Endometrial microvascular endothelial cells (primary cell): ENCODE results near the gene MPHOSPH6. TPM values are rescaled to one million over a fixed set of nuclear protein-coding genes. Genes with fewer than 3 reads are reported as not detected.
"Not testable (repeated sequence)": the region's sequence is repeated elsewhere in the genome, so short reads cannot be mapped to it uniquely, and the experiment has no call there.

Source experiments
- in situ Hi-C: cut with HindIII; loops from 2 replicates; pipeline ENCODE4 v1.10.0; 2017; ENCODE audit warnings: low sequenced_read_pairs, low pct_unique_long_range_greater_than_20kb; ENCODE audit errors: inconsistent ontology term
- total RNA-seq: library from RNA; depleted of rRNA; stranded (reverse); fragments of >200 nt; gene quantifications from one replicate; pipeline ENCODE4 v1.2.3, GENCODE V29; 2015; ENCODE audit errors: inconsistent ontology term

MPHOSPH6 gene
- total RNA-seq, 1 donor from 2014 or later, result 62.7 TPM

DNA sequence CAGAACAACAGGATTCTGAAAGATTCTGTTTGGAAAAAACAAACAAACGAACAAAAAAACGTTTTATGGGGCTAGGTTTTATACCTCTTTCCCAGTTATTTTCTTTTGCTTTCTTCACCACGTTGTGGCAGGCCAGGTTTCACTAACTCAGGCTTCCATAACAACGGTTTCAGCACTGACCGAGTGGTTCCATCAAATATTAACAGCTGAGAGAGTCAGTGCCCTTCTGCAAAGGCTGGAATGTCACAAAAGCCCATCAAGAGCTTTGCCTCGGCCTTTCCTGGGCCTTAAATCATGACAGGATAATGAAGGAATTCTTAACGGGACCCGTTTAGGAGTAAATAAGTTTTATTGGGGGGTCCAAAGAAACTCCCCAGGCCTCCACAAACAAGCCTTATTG is 34.2 kb downstream of the MPHOSPH6 start:
- in situ Hi-C loops, result no loop called here

DNA sequence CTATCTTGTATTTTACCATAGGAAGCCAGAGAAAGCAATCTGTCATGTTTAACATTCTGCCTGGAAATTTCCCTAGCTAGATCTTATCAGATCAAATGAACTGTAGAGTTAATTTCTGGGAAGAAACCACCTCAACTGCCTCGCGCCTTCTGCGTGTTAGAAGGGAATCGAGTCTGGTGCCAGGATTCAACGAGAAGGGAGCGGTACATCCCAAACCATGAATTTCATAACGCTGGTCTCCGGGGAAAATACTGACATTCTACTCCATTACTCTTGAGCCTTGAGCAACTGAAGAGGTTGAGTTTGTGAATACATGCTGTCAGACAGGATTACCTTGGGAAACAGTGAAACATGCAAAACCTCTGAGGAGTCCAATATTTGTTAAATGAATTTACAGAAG is 35.2 kb downstream of the MPHOSPH6 start:
- in situ Hi-C loops, result no loop called here

DNA sequence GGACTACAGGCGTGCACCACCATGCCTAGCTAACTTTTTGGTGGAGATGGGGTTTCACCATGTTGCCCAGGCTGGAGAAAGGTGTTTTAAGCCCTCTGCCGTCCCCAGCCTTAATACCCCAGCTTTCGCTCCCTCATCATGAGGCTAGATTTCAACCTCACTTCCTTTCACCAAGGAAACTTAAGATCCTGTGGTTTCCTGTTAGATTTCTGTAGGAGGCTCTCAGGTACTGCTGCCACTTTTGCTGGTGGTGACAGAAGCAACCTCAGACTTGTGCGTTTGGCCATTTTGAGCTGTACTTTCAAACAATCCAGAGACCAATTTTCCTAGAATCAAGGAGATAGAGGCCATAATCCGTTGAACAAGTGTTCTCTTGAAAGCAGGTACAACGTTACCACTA is 36.2 kb downstream of the MPHOSPH6 start:
- in situ Hi-C loops, result no loop called here

DNA sequence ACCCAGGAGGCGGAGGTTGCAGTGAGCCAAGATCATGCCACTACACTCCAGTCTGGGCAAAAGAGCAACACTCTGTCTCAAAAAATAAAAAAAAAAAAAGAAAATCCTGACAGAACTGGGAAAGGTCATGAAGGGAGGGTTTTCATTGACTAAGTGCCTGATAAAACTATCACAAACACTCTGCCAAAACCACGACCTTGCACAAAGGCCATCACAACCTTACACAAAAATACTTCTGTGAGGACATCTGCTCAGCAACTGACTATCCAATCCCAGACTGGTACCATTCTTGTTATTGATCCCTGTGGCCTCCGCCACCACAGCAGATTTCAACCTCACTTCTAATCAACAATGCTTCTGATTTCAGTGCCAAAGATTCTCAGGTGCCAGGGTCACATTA is 40.1 kb downstream of the MPHOSPH6 start:
- in situ Hi-C loops, result no loop called here

DNA sequence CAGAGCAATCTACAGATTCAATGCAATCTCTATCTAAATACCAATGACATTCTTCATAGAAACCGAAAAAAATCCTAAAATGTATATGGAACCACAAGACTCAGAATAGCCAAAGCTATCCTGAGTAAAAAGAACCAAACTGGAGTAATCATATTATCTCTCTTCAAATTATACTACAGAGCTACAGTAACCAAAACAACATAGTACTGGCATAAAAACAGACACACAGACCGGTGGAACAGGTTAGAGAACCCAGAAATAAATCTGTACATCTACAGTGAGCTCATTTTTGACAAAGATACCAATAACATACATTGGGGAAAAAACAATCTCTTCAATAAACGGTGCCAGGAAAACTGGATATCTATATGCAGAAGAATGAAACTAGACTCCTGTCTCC is 45.4 kb downstream of the MPHOSPH6 start:
- in situ Hi-C loops, result no loop called here

DNA sequence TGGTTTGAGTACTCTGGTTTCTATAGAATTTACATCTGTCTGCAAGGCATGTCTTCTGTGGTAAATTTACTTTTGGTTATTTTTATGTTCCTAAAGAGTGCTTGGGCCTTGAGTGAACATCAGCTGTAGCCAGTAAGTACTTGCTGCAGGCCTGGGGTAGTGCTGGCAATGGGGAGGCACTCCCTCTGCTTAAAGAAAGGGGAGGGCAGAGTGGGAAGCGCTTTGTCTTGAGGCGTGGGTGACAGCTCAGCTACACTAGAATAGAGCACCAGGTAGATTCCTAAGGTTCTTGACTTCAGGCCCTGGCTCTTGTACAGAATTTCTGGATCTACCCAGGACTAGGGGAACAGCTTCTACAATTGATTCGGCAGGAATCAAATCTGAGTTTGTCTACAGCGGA is 50.6 kb downstream of the MPHOSPH6 start:
- in situ Hi-C loops, result no loop called here

DNA sequence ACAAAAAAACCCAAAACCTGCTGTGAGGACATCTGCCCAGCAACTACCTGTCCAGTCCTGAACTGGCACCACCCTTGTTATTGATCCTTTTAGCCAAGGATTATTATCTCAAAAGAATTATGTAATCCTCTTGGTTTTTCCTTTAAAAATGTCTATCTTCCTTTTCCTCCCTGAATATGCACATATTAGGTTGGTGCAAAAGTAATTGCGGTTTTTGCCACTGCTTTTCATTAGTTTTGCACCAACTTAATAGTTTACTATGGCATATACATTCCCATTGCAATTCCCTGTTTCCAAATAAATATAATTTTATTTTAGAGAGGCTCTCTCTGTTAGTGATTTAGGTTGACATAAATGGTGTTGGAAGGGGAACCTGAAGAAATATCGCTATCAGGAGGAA is 51.3 kb downstream of the MPHOSPH6 start:
- in situ Hi-C loops, result no loop called here

DNA sequence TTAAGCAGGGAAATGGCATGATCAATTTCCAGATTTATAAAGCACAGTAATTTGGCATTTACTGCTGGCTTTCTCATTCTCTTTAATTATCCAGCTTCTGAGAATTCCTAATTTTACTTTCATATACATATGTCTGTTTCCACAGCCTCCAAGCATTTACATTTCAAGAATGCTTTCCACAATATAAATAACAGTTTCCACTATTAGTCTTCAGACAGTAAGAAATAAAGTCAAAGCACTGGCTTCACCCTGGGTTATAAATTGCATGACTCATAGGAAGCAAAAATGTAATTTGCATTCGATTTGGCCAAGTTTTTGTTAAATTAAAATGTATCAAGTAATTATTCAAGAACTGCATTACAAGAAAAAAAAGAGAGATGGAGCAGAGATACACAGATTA is 53.5 kb downstream of the MPHOSPH6 start:
- in situ Hi-C loops, result no loop called here

DNA sequence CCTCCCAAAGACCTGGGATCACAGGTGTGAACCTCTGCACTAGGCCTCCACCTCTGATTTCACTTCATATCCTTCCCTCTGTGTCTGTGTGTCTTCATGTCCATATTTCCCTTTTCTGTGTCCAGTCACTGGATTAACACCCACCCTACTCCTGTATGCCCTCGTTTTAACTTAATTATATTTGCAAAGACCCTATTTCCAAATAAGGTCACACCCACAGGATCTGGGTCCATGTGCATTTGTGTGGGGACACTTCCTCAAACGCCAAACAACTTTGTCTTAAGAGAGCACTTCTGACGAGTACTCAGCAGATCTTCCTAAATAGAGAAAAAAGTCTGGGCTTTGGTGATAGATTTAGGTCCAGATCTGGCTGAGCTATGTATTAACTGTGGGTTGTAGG is 56.3 kb downstream of the MPHOSPH6 start:
- in situ Hi-C loops, result no loop called here

DNA sequence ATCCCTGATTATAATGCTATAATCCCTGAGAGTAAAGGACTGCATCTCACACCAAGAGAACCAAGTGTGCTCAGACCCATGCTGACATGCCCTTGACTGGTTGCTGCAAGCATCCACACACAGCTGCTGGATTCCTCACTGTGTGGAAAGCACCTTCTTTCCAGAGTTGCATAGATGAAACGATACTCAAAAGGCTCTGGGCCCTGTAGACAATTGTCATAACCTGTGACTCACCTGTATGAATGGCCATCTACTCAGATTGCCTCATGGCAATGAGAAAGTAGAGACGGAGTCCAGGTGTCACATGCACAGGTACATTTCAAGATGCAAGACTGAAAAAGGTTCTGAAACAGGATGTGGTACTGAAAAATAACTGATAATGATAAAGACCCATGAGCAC is 58.1 kb downstream of the MPHOSPH6 start:
- in situ Hi-C loops, result no loop called here

DNA sequence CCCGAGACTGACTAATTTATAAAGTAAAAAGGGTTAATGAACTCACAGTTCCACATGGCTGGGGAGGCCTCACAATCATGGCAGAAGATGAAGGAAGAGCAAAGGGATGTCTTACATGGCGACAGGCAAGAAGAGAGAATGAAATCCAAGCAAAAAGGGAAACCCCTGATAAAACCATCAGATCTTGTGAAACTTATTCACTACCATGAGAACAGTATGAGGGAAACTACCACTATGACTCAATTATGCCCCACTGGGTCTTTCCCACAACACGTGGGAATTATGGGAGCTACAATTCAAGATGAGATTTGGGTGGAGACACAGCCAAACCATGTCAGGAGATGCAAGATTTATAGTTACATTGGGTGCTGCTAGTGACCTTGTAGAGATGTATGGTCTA is 60.8 kb downstream of the MPHOSPH6 start:
- in situ Hi-C loops, result not testable (repeated sequence)

DNA sequence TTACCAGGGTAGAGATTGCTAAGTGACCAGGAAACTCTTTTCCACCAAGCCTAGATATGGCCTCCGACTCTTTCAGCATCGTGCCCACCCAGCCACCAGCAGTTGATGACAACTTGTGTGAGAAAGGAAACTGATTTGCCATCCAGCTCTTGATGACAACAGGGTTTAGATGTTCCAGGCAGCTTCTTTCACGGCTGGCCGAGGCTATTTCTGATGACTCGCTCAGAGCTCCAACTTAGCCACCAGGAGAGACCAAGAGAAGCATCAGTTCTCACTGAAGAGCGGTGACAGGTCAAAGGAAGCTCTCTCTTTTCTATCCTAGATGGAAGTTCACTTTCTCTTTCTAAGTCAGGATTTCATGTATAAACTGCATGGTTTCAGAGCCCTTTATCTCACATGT is 61.2 kb downstream of the MPHOSPH6 start:
- in situ Hi-C loops, result no loop called here

DNA sequence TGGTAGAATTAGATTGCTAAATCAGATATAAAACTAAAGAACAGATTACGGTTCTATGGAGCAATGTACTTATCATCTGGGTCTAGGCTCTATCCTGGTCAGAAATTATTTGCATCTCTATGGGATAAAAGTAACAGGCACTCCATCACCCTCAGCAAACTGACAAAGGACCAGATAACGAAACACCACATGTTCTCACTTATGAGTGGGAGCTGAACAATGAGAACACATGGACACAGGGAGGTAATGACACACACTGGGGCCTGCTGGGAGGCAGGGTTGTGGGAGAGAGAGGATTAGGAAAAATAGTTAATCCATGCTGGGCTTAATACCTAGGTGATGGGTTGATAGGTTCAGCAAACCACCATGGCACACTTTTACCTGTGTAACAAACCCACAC is 61.9 kb downstream of the MPHOSPH6 start:
- in situ Hi-C loops, result no loop called here

DNA sequence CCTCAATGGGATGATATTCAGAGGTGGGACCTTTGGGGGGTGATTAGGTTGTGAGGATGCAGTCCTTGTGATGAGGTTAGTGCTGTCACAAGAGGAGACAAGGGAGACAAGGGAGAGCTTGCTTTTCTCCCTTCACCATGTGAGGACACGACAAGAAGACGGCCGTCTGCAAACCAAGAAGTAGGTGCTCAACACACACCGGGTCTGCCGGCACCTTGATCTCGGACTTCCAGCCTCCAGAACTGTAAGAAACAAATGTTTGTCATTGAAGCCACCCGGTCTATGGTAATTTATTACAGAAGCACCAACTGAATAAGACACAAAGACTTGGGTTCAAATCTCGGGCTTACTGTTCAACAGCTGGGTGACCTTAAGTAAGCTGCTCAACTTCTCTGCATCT is 64.9 kb downstream of the MPHOSPH6 start:
- in situ Hi-C loops, result no loop called here

Other genes starting within 250 kb of the MPHOSPH6 start
- 16.2 TPM for gene SDR42E1, start 158.8 kb downstream of the MPHOSPH6 start, total RNA-seq
- gene HSD17B2, start 135.0 kb downstream of the MPHOSPH6 start, total RNA-seq, result 113 TPM